Right ventricle myocardium superior (tissue), 1 donor: ENCODE data around the gene EIF4E1B. TPM values are rescaled to one million over a fixed set of nuclear protein-coding genes. Genes with fewer than 3 reads are reported as not detected.
"Not testable (repeated sequence)": the region's sequence is repeated elsewhere in the genome, so short reads cannot be mapped to it uniquely, and the experiment has no call there.

ENCODE experiments used
- ATAC-seq: fragments of 200-7000 bp; cut with Tn5 transposase; one replicate; pipeline ENCODE4 v1.9.1; 2020; ENCODE audit warnings: mild to moderate bottlenecking; ENCODE audit not compliant: poor library complexity
- DNase-seq: peaks from one replicate; pipeline ENCODE4 v3.0.0-alpha.2; 2020
- intact Hi-C: fragments of 100-400 bp; cut with DNase I; formaldehyde crosslinking; loops from one replicate; pipeline ENCODE4 v1.11.2; 2022
- long read RNA-seq: library from polyadenylated mRNA; unstranded; transcript quantifications from one replicate; pipeline ENCODE4 v2.0.0, GENCODE V29; 2021
- total RNA-seq: library from RNA; stranded (reverse); fragmentation: NEBNext Ultra II Directional; extraction: Animal tissue kit (Norgen Biotek cat#: 25700); gene quantifications from one replicate; pipeline ENCODE4 v1.2.1, GENCODE V29; 2021
- donor health status: DM: no; HTN: yes; CAD: no; lungs with severe emphysema.

Gene EIF4E1B, protein sequence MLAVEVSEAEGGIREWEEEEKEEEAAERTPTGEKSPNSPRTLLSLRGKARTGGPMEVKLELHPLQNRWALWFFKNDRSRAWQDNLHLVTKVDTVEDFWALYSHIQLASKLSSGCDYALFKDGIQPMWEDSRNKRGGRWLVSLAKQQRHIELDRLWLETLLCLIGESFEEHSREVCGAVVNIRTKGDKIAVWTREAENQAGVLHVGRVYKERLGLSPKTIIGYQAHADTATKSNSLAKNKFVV
- not detected for total RNA-seq
- long read RNA-seq = 0 reads

DNA sequence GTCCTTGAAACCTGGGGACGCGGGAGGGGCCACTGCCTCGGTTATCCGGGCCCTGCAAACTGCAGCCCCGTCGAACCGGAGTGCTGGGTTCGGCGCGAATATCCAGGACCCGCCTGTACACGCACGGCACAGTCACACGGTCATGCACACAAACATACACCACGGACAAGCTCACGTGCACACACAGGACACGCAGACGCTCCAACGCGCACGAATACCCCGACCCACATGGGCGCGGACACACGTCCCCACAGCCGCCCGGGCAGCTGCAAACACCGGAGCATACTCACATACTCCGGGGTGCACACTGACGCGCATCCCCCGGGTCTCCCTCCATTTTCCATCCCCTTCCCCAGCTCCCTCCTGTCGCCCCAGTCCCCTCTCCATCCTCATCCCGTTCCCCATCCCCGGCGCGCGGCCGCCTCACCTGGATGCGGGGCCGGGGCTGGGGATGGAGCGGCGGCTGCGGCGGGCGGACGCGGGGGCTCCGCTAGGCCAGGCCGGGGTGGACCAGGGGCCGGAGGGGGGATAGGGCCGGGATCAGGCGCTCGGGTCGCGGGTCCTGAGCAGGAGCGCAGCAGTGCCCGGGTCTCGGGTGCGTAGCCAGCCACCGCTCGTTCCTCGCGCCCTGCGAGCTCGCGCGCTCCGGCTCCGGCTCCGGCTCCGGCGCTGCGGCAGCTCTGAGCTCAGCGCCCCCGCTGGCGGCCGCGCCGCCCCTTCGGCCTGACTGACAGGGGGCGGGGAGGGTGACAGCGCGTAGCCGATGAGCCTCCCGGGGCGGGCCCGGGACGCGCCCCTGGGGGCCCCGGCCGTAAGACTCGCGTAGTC is at the start of gene EIF4E1B, which contains the start of gene SNCB:
TSS of gene EIF4E1B (plus strand) at position 823 of the 828 bp plus-strand sequence. CDS start 12,113 bp downstream, outside the sequence.
TSS of gene SNCB (minus strand) at position 682 of the 828 bp plus-strand sequence. CDS start 880 bp downstream, outside the sequence.
- ATAC-seq (peak; percentile 88), DNase-seq (no peak)

GRCh38 chr5:176581361-176581760 is 49.1 kb upstream of the EIF4E1B start:
- no peak for DNase-seq
- ATAC-seq = no peak
- intact Hi-C loops = no loop called here

More for the DNA sequence above, at the start of gene EIF4E1B, which contains the start of gene SNCB:
- intact Hi-C loops = no loop called here

DNA sequence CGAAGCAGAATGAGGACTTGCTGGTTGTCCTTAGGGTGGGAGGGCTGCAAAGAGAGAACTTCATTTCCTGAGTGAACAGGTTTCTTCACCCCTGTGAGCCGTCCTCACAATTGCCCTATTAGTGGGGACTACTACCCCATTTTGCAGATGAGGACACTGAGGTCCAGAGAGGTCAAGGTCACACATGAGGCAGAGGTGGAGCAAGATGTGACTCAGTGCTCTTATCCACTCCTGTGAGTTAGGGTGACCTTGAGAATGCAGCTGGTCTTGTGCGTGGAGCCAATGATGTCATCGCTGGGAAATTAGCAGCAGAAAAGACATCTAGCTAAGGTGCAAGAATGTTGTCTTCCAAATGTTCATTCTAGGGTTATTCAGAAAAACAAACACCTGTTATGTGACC is 47.4 kb upstream of the EIF4E1B start:
- no peak for DNase-seq
- no peak for ATAC-seq
- intact Hi-C loops = no loop called here

GRCh38 chr5:176587398-176587797 is 43.1 kb upstream of the EIF4E1B start:
- intact Hi-C loops = no loop called here
- ATAC-seq (no peak), DNase-seq (no peak)

DNA sequence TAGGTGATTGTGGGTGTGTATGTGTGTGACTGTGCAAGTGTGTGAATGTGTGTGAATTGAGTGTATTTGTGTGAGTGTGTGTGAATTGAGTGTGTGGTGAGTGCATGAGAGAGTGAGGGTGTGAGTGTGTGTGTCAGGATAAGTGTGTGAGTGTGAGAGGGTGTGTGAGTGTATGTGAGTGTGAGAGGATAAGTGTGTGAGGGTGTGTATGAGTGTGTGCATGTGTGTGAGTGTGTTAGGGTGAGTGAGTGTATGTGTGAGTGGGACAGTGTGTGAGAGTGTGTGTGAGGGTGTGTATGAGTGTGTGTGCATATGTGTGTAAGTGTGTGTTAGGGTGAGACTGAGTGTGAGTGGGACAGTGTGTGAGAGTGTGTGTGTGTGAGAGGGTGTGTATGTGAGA is 42.2 kb upstream of the EIF4E1B start:
- intact Hi-C loops = no loop called here
- no peak for DNase-seq
- ATAC-seq = no peak

- DNase-seq (no peak), ATAC-seq (no peak)
- intact Hi-C loops = no loop called here
Measured at GRCh38 chr5:176589039-176589769, 41.3 kb upstream of the EIF4E1B start.

- no peak for ATAC-seq
- intact Hi-C loops = no loop called here
- DNase-seq = no peak
Measured at GRCh38 chr5:176590035-176590717, 40.3 kb upstream of the EIF4E1B start.

DNA sequence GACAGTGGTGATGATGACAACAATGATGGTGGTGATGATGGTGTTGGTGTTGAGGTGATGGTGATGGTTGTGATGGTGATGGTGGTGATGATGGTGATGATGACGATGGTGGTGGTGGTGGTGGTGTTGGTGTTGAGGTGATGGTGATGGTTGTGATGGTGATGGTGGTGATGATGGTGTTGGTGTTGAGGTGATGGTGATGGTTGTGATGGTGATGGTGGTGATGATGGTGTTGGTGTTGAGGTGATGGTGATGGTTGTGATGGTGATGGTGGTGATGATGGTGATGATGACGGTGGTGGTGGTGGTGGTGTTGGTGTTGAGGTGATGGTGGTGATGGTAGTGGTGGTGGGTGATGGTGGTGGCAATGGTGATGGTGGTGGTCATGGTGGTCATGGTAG is 38.8 kb upstream of the EIF4E1B start:
- DNase-seq, ATAC-seq, intact Hi-C loops: not testable (repeated sequence)

DNA sequence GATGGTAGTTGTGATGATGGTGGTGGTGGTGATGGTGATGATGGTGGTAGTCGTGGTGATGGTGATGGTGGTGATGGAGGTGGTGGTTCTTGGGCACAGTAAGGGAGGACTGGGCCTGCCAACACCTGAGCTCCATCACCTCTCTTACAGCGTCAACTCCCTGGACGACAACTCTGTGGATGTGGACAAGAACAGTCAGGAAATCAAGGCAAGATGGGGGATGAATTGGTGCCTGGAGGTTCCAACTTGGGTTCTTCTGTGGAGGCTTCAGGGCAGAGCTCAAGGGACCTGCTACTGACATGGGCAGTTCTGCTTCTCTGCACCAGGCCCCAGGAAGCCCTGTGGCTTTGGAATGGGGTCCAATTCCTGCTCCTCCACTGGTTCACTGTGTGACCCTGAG is 37.9 kb upstream of the EIF4E1B start:
- intact Hi-C loops = no loop called here
- ATAC-seq (no peak), DNase-seq (no peak)

GRCh38 chr5:176593273-176593869 is 37.1 kb upstream of the EIF4E1B start:
- DNase-seq (no peak), ATAC-seq (no peak)
- intact Hi-C loops = no loop called here

DNA sequence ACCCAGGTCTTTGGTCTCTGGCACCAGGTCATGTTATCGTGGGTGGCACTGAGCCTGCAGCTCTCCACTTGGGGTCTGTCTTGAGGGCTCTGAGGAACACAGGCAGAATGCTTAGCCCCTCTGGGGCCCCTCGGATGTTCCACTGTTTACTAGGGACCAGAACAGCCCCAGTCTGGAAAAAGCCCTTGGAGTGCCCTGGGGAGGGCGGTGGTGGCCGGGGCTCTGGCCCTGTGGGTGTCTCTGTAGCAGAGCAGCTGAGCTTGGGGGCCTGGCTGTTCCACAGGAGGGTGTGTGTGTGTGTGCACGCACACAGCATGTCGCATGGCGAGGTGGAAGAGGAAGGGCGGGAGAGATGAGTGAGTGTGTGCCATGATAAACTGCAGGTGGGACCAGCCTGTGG is 35.9 kb upstream of the EIF4E1B start:
- intact Hi-C loops = no loop called here

GRCh38 chr5:176595386-176595943 is 35.0 kb upstream of the EIF4E1B start:
- intact Hi-C loops = no loop called here
- DNase-seq (no peak), ATAC-seq (no peak)

More for the DNA sequence above, 35.9 kb upstream of the EIF4E1B start:
- DNase-seq = no peak
- ATAC-seq = no peak

DNA sequence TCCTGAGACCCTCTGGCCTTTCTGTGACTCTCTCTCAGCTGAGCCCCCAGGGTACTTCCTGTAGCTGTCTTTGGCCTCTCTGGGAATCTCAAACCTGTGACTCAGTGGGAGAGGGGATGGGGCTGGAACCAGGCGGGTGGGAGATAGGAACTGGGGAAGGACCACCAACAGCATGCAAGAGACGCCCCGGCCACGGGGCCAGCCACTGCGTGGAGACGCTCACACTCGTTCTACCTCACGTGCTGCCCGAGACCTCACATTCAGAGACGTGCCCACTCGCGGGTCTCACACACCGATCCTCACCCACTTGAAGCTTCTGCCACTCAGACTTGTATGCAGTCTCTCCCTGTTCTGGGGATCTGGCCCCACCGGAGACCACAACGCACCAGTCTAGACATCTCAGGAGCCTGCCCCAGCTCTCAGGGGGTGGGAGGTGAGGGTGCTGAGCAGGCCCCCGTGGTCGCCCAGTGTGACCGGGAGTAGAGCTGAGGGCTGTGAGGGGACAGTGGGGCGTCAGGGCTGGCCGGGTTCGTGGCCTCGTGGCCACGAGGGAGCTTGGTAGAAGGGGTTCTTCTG is 34.3 kb upstream of the EIF4E1B start:
- ATAC-seq = no peak
- no peak for DNase-seq
- intact Hi-C loops = no loop called here

- intact Hi-C loops = no loop called here
- peak; percentile 89 for ATAC-seq
- peak; percentile 59 for DNase-seq
Measured at GRCh38 chr5:176596689-176597416, 33.6 kb upstream of the EIF4E1B start.

GRCh38 chr5:176597417-176598389 is 32.8 kb upstream of the EIF4E1B start:
- intact Hi-C loops = no loop called here
- DNase-seq = no peak
- ATAC-seq = no peak
